T-helper 22 cell (primary cell): Measurements from ENCODE around the gene CDKN2B.
"Not testable (repeated sequence)": the region's sequence is repeated elsewhere in the genome, so short reads cannot be mapped to it uniquely, and the experiment has no call there.

ENCODE experiments used
- DNase-seq: peaks from one replicate; pipeline ENCODE4 v3.0.0-alpha.2; 2020; ENCODE audit warnings: low read depth

CDKN2B gene

DNA sequence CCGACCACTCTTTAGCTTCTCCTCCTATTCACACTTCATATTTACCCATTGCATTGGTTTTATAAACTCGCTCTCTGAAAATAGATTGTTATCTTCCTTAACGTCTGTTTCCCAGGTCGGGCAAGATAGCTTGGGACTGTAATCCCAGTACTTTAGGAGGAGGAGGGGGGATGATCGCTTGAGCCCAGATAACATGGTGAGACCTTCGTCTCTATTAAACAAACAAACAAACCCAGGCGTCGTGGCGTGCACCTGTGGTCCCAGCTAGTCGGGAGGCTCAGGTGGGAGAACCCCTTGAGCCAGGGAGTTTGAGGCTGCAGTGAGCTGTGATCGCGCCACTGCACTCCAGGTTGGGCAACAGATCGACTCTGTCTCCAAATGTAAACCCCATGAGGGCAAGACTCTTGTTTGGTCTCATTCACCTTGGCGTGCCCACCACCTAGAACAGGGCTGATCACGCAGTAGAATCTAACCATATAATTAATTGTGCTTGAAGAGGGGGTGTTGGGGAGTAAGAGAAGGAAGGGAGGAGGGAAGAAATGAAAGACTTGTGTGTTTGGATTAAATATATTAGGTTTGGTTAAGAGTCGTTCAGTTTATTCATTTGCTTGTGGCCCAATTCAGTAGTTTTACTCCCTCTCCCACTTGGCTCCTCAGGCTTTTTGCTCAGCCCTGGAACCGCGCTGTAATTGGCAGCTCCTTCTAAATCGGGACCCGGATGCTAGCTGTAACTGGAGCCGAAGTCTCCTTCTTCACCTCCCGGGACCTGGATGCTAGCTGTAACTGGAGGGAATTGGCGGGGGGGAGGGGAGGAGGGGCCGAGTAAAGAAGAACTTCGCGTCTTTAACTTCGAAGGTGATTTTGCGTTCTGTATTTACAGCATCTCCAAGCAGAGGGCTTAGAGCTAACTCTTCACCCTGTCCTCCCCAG, 39.8 kb downstream of the CDKN2B start:
- DNase-seq: no peak

DNA sequence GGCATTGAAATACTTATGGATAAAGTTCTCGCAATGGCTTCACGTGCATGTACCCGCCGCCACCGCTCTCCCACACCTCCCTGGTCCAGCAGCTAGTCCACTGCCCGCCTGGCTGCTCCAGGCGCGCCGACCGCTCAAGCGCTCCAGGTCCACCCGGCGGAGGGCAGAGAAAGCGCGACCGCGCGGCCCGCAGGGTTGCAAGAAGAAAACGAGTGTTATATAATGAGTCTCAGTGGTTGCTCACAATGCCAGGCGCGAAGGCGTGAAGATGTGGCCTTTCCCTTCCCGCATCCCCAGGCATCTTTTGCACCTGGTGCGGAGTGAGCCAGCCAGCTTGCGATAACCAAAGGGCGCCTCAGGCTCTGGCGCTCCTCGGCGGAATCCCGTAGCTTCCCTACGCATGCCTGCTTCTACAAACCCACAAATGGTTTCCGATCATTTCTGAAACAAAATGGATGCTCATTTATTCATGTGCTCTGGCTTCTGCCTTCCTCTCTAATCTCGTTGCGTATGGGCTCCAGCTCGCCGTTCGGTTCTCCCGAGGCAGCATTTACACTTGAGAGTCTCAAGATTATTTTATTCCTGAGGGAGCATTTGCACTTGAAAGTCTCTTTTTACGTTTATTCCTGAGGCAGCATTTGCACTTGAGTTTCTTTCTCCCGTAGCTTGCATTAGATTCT, 40.6 kb downstream of the CDKN2B start:
- DNase-seq: no peak

DNA sequence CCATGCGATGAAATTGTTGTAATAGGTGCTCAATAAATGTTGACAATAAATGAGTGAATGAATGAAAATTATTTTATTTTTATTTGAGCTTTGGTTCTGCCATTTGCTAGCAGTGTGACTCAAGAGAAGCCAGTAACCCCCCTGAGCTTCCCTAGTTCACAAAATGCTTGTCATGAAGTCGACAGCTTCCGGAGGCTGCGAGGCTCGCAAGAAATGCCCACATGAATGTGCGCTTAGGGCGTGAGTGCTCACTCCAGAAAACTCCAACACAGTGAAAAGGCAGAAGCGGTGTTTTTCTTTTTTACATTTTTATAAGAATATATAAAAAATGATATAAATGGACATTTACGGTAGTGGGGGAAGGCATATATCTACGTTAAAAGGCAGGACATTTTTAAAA, 41.4 kb downstream of the CDKN2B start:
- DNase-seq: no peak

GRCh38 chr9:21967169-21967568, 41.9 kb downstream of the CDKN2B start:
- no peak for DNase-seq

GRCh38 chr9:21966140-21966851, 42.8 kb downstream of the CDKN2B start:
- no peak for DNase-seq

DNA sequence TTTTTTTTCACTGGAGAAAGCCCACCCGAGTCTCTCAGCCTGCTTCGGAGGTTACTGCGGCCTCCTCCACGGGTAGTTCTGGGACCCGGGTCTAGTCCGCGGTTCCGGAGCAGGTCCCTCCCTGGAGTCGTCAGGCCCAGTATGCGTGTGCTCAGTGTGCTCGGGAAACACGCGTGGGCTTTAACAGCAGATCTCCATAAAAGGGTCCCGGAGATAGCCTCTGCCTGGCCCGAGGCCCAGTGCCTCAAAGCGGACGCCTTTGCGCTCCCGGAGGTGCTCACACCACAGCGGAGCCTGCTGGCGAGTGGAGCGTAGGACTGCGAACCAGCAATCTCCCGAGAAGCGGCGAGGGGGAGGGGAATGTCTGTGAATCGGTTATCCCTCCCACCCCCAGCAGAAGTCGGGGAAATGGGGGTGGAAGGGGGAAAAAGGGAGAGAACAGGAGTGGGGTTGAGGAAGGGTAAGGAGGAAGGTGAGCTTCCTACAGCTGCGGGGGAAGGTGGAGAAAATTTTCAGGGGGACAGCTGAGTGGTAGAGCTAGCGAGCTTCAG, 43.6 kb downstream of the CDKN2B start:
- no peak for DNase-seq

DNA sequence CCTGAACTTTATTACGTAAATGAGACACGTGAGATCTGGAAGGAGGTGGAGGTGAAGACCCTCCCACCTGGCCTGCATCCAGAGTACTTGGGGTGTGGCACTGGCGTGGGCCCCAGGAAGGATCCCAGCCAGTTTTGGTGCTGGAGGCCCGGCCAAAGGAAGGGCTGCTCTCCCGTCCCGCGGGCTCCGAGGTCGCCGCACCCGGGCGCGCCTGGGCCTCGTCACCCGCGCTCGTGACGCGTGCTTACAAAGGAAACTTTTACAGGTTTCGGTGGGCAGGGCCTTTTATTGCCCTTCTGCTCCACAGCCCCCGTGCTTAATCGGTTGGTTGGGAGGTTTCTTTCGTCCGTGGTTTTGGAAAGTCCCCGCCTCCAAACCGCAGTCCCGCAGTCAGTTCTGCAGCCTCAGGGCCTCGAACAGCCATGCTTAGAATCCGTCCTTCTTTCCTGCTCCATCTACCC, 44.1 kb downstream of the CDKN2B start:
- peak; percentile 59 for DNase-seq

DNA sequence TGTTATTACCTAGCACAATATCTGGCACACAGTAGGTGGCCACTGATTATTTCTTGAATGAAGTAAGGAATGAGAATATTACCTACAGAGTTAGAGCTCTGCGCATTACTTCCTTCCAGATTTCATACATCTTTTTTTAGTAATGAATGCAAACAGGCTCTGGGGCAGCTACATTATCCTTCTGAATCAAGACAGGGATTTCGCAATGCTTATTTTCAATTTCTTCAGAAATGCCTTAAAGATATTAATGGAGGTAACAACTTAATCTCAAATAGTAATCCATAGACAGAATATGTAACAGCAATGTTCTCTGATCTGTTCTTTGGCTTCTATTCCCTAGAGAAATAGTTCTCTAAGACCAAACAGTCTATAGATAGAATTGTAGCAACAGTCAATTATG, 47.5 kb downstream of the CDKN2B start:
- DNase-seq: no peak

DNA sequence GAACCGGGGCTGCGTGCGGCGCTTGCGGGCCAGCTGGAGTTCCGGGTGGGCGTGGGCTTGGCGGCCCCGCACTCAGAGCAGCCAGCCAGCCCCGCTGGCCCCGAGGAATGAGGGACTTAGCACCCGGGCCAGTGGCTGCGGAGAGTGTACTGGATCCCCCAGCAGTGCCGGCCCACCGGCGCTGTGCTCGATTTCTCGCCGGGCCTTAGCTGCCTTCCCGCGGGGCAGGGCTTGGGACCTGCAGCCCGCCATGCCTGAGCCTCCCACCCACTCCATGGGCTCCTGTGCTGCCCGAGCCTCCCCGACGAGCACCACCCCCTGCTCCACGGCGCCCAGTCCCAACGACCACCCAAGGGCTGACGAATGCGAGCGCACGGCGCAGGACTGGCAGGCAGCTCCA, 49.8 kb downstream of the CDKN2B start:
- DNase-seq: not testable (repeated sequence)

DNA sequence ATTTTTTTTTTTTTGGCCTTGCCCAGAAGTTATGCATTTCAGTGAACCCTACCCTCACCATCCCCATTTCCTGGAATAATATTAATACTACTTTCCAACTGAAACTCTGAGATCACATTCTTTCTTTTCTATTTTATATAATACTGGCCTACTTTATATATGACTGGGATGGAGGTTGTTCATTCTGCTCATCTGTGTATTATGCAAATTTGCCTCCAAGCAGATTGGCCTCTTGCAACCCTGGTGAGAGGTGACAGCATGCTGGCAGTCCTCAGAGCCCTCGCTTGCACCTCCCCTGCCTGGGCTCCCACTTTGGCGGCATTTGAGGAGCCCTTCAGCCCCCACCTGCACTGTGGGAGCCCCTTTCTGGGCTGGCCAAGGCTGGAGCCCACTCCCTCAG, 50.3 kb downstream of the CDKN2B start:
- no peak for DNase-seq
